Inferior parietal cortex (tissue), 1 donor: ENCODE data around the gene VMP1.

Experiments
- DNase-seq: peaks from one replicate; pipeline ENCODE4 v3.0.0-alpha.2; 2016; ENCODE audit errors: extremely low spot score

The VMP1 gene

DNA sequence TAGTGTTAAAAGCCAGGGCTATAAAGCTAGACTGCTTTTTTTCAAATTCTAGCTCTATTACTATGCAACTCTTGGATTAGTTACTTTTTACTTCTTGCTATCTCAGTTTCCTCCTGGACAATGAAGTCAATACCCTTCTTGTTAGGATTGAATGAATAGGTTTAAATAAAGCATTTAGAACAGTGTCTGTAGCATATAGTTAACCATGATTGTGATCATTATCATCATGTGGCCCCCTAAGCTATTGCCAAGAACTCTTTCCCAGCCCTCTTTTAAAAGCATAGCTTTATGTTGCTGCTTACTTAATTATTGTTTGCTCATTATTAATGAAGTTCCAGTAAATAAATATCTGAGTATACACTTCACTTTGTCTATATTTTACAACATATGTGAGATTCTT, 4.5 kb downstream of the VMP1 start:
- DNase-seq, result no peak

DNA sequence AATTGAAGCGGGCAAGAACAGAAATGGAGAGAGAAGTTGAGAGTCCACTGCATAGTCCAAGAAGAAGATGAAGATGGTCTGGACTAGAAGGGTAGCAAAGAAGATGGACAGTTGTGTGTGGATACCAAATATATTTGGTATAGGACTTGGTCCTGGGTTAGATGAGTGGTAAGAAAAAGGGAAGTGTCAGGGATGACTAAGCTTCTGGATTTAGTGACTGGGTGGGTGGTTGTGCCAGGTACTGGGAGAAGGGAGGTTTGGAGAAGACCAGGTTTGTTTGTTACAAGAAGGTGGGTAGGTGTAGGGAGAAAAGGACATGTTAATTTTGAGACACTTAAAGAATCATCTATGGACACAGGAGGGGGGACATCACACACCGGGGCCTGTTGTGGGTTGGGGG, 5.4 kb downstream of the VMP1 start:
- DNase-seq, result no peak

DNA sequence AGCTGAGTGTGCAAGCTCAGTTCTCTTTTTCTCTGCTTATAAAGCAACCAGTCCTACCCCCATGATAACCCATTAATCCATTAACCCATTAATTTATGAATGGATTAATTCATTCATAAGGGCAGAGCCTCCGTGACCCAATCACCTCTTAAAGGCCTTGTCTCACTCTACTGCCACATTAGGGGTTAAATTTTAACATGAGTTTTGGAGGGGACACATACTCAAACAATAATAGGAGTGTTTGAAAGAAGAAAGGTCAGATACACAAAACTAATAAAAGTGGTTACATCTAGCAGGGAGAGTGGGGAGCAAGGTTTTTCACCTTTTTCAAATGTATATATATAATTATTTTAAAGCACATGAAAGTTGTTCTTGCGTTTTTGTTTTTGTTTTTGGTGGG, 6.8 kb downstream of the VMP1 start:
- no peak for DNase-seq

DNA sequence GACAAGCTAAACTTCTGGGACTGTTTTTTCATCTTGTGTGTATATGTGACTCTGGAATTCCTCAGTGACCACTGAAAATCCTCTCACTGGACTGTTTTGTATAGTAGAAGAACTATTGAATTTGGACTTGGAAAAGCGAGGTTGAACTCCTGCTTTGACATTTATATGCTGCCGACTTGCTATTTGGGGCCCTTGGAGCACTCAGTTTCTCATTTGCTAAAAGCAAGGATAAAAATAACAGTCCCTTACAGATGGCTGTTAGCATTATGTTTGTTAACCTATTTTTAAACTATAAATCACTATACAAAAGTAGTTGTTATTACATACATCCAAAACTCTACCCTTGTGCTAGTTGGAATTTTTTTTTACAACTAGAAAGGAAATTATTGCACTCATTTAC, 9.0 kb downstream of the VMP1 start:
- no peak for DNase-seq

GRCh38 chr17:59719526-59719925, 12.1 kb downstream of the VMP1 start:
- DNase-seq, result peak; percentile 55

DNA sequence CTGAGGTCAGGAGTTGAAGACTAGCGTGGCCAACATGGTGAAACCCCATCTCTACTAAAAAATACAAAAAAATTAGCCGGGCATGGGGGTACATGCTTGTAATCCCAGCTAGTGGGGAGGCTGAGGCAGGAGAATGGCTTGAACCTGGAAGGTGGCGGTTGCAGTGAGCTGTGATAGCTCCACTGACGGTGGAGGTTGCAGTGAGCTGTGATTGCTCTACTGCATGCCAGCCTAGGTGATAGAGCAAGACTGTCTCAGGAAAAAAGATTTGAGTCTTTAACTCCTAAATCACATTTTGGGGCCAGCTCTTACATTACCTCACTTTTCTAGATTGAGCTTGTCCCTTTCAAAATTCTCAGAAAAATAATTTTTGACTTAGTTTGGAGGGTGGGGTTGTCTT, 15.2 kb downstream of the VMP1 start:
- DNase-seq, result no peak

- DNase-seq, result no peak
These were observed 15.6 kb downstream of the VMP1 start for GRCh38 chr17:59723041-59723440.

DNA sequence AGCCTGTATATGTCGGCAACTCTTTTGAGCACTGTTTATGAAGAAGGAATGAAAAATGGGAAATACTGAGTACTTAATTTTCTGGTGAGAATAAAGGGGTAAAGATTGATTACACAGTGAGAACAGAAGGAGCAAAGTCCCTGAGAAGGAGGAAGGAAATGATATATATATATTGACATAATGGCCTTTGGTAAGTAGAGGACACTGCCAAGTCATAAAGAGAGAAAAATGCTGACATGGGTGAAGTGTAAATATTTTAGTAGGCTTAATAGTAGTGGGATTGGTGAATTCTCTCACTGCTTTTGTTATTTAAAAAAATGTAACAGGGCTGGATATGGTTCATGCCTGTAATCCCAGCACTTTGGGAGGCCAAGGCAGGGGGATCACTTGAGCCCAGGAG, 16.2 kb downstream of the VMP1 start:
- no peak for DNase-seq

GRCh38 chr17:59725691-59726090, 18.2 kb downstream of the VMP1 start:
- DNase-seq, result no peak

GRCh38 chr17:59727817-59728533, 20.5 kb downstream of the VMP1 start:
- no peak for DNase-seq

- no peak for DNase-seq
These were observed 22.9 kb downstream of the VMP1 start for GRCh38 chr17:59730268-59730834.

DNA sequence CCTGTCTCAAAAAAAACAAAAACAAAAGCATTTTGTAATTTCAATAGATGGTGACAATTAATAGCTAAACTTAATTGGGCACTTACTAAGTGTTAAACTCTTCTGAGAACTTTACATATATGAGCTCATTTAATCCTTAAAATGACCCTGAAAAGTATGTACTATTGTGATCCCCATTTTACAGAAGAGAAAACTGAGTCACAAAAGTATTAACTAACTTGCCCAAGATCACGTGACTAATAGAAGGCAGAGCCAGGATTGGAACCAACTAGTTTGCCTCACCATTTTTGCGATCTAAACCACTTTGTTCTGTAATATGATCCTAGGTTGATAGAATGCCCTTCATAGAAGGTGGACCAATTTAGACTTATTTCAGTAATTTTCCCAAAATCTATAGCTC, 26.2 kb downstream of the VMP1 start:
- no peak for DNase-seq

DNA sequence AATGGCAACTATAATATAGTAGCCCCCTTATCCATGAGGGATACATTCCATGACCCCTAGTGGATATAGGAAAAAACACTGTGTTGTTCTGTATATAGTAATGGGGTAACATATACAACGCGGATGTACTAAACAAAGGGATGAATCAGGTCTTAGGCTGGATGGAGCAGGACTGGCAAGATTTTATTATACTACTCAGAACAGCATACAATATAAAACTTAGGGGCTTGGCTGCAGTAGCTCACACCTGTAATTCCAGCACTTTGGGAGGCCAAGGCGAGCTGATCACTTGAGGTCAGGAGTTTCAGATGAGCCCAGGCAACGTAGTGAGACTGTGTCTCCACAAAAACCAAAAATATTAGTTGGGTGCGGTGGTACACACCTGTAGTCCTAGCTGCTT, 26.8 kb downstream of the VMP1 start:
- DNase-seq, result no peak

GRCh38 chr17:59737324-59737723, 29.9 kb downstream of the VMP1 start:
- DNase-seq, result no peak

GRCh38 chr17:59743842-59744241, 36.4 kb downstream of the VMP1 start:
- DNase-seq, result no peak

GRCh38 chr17:59745040-59745439, 37.6 kb downstream of the VMP1 start:
- DNase-seq, result no peak

DNA sequence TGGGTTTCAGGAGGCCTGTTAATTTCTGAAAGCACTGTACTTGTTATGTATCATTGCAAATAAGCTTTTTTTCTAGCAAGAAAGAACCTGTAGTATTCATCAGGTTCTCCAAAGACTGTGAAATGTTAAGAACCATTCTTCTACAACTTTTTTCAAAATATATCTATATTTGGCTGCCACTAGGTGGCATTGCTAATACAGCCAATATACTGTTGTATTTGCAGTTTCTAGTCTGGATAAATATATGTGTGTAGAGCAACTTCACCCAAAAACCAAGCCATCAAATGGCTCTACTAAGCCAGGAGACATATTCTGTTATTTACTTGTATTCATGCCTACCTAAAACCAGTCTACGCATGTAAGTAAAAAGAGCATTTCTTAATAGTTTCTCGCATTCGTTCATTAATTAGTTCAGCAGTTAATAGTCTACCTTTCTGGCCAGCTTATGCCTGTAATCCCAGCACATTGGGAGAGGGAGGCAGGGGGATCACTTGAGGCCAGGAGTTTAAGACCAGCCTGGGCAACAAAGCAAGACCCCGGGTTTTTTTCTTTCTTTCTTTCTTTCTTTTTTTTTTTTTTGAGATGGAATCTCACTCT, 39.5 kb downstream of the VMP1 start:
- peak; percentile 59 for DNase-seq

DNA sequence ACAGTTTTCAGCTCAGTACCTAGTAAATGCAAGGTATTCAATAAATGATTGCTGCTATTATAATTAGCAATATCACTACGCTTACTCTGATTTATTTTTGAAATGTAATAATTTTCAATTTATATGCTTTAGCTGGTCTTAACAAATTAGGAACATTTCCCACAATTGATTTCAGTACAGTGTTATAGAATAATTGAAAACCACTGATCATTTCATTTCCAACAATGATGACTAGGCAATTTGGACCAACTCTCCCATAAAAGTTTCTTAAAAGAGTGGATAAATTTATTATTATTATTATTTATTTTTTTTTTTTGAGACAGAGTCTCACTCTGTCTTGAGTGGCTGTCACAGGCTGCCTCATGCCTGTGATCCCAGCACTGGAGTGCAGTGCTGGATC, 41.1 kb downstream of the VMP1 start:
- DNase-seq, result no peak

- DNase-seq, result no peak
These were observed 44.5 kb downstream of the VMP1 start for GRCh38 chr17:59751955-59752413.

GRCh38 chr17:59752446-59752845, 45.0 kb downstream of the VMP1 start:
- no peak for DNase-seq

- no peak for DNase-seq
These were observed 45.5 kb downstream of the VMP1 start for GRCh38 chr17:59752922-59753321.

DNA sequence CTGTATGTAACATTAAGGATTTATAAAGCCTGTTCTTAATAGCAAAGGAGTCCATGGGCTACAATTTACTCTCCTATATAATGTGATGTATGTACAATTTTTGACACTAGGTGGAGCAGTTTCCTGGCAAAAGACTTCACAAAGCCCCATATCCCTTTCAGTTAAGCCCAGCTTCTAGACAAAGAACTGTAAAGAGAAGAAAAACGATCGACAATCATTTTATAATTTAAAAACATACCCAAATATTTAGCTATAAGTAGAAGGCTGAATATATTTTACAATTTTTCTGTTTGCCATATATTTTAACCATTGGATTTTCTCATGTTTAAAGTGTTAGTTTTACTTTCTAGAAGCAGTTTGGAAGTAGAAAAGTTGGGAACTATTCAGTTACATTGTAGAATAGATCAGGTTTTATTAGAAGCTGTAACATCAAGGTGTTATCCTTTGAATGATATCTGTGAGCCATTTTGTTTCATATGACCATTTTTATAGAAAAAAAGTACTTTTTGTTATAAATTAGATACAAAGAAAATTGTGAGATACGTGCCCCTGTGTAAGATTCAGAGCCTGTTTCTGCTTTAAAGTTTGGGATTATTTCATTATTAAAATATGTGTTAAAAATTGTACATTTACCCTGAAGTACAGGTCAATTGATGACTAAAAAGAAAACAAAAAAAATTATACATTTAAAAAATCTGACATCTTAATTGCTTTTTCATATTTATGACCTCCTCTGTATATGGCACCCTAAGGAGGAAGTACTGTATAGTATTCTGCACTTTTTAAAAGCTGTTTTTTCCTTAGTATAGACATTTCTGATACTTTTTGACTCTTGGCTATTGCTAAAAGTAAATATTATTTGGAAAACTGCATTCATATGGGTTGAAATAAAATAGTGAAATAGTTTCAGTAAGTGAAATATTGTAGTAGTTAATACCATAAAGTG, 46.3 kb downstream of the VMP1 start:
- peak; percentile 93 for DNase-seq
